HG02588 (cell line): ENCODE data around the gene XIST.
"Not testable (repeated sequence)": the region's sequence is repeated elsewhere in the genome, so short reads cannot be mapped to it uniquely, and the experiment has no call there.

Experiments
- ATAC-seq: cut with Tn5 transposase; IDR thresholded peaks from one replicate; pipeline ENCODE4 v1.9.1; 2021; ENCODE audit warnings: mild to moderate bottlenecking, moderate library complexity; ENCODE audit not compliant: unreplicated experiment

XIST gene

GRCh38 chrX:73840120-73840924 is 12.2 kb downstream of the XIST start:
- ATAC-seq = no peak

GRCh38 chrX:73839152-73839551 is 13.4 kb downstream of the XIST start:
- ATAC-seq = no peak

GRCh38 chrX:73838123-73838522 is 14.4 kb downstream of the XIST start:
- no peak for ATAC-seq

DNA sequence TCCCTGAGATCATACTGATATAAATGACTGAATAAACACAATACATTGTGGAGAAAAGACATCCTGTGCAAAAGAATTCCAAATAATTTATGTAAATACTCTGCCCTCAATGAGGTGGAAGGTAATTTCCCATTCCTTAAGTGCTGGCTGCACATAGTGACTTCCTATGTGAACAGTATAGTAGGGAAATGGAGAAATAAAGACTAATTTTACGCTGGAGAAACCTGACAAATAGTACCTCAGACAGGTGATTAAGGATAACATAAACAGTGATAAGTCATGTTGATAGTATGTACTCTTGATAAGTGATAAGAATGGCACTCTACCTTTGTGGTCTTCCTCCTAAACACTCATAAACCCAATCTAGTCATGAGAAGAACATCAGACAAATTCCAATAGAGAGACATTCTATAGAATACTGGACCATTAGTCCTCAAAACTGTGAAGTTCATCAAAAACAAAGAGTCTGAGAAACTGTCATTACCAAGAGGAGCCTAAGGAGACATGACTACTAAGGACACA is 15.5 kb downstream of the XIST start:
- no peak for ATAC-seq

GRCh38 chrX:73834219-73834618 is 18.3 kb downstream of the XIST start:
- ATAC-seq = no peak

DNA sequence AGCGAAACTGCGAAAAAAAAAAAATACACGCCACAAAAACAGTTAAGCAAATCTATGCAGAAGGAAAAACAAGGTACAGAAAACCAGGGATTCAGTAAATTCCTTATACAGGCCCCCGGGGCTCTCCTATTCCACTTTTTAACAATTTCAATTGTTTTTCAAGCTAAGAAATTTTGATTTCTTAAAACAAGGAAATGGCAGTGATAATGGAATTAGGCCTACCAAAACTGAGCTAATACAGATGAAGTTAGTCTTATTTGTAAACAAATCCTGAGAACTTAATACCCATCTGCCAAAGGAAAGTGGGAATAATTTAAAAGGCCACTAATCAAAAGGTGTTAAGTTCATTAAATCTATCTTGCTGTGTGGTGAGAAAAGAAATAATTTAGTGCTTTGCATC is 20.2 kb downstream of the XIST start:
- ATAC-seq = no peak

GRCh38 chrX:73831500-73831899 is 21.0 kb downstream of the XIST start:
- no peak for ATAC-seq

DNA sequence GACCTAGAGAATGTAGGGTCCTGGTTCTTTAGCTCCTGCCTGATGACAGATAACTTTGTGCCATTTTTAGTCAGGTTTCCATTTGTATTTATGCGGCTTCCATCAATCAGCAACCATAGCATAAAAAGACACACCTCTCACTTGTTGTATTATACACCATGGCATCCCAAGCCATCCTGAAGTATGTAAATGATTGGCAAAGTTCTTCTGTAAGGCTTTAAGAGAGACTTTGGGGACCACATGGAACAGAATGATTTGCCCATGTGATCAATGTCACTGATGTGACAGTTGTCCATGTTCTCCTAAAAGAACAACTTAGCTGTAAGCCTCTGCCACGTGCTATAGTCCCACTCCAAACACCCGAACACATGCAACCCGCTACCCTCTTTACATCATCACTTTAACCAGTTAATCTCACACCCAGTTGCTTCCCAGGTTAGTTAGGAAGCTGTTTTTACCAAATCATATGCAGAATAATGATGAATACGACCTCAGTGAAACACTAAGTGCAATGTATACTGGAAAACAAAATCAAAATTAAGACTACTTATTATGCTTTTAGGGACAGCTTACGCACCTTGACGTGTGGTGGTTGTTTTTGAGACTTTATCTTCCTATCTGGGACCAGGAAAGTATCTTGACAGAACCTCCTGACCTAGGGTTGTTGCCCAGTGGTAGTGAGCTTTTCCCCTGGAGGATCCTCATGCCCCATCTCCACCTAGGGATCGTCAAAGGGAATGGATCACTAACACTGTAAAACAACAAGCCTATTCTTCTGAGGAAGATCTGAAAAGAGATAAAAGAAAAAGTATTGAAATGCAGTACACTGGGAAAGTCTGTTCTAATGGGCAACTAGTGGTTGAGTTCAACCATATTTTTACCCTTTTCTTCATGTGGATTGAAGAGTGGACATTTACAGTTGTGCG is 21.8 kb downstream of the XIST start:
- ATAC-seq = no peak

DNA sequence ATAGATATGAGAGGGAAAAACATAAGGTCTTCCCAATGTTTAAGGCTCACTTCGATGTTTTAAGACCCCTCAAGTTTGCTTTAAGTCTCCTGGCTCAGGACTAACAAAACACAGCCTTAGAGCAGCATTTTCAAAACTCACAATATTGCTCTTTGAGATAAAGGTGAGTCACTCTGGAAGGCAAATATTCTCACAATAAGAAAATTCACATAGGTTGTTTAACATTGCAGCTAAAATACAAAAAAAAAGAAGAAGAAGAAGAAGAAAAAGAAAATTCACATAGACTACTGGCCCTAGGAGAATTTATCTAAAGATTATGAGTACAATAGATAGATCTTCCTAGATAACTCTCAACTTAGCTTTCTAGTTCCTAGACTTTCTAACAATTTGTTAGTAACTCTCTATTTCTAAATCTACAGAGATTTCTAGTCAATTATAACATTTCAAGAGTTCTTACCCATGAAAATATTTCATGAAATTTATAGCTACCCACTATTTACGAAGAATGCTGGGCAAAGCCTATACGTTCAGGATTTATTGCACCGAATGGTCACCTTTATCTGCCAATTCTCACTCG is 22.5 kb downstream of the XIST start:
- ATAC-seq = no peak

DNA sequence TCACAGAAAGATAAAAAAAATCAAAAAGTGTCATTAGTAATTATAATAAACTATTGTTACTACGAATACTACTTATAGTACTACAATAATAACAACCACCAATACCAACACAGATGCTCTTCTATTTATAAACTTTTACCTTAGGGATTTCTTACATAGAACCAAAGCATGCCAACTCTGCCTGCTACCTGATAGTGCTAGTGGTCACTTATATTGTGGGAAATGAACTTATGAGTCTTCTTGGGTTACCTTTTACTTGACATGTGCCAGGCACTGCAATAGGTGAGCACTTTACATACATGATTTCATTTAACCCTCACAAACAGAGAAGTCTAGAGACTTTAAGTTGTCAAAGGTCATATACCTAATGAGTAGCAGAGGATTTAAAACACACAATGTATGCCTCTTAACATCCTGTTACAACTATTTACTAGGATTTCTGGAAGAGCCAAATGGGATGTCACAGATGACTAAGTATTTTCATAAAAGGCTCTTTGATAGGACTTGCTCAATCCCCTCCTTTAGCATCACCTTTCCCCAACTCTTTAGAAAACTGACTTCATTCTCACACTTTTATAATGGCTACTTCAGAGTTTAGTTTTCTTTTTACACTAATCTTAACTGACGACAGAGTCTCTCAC is 24.3 kb downstream of the XIST start:
- no peak for ATAC-seq

GRCh38 chrX:73827406-73827805 is 25.1 kb downstream of the XIST start:
- no peak for ATAC-seq

DNA sequence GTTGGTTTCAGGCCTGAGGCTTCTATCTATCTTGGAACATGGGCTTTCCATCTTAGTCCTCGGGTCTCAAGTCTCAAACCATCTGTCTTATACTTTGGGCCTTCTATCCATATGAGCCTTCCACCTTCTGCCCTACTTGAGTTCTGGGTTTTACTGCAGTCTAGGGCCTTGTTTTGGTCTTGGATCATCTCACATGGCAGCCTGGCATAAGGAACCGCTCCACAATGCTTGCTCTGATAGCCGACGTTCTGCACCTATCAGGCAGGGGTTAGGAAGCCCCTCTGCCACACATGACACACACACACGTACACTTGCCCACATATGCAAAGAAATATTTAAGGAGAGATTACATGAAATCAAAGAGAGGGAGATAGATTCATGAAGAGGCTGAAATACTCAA is 25.5 kb downstream of the XIST start:
- ATAC-seq = no peak

DNA sequence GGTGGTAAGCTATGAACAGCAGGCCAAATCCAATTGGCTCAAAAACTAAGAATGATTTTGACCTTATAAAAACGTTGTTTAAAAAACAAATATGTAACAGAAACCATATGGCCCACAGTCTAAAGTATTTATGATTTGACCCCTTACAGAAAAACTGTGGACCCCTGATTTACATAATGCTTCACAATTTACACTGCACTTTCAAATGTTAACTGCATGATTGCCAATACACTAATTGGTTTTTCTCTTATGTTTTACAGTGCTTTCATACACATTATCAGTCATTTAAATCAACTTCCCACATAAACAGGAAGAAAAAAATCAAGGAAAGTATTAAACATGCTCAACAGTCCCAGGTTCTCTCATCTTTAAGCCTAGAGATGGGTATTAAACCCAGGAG is 26.9 kb downstream of the XIST start:
- ATAC-seq = no peak

DNA sequence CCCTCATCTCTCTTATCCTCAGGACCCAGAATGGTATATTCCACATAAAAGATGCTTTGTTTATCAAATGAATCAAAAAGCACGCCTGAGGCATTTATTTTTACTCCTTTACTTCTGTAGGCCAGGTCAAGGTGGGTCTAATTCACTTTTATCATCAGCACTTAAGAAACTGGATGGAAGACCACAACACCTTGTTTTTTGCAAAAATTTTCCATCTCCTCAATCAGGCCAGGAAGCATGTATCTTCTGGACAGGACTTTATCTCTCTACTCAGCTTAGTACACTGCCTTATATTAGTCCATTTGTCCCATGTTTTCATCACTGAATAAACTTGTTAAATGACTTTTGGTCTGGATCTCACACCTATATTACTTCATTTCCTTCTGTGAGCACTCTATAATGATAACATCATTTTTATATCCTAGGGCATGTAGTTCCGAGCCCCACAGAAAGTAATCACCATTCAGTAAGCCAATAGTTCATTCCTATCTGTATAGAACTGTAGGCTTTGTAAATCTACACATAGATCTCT is 29.0 kb downstream of the XIST start:
- no peak for ATAC-seq

GRCh38 chrX:73822775-73823174 is 29.7 kb downstream of the XIST start:
- ATAC-seq = no peak

GRCh38 chrX:73821921-73822559 is 30.5 kb downstream of the XIST start:
- ATAC-seq = no peak

DNA sequence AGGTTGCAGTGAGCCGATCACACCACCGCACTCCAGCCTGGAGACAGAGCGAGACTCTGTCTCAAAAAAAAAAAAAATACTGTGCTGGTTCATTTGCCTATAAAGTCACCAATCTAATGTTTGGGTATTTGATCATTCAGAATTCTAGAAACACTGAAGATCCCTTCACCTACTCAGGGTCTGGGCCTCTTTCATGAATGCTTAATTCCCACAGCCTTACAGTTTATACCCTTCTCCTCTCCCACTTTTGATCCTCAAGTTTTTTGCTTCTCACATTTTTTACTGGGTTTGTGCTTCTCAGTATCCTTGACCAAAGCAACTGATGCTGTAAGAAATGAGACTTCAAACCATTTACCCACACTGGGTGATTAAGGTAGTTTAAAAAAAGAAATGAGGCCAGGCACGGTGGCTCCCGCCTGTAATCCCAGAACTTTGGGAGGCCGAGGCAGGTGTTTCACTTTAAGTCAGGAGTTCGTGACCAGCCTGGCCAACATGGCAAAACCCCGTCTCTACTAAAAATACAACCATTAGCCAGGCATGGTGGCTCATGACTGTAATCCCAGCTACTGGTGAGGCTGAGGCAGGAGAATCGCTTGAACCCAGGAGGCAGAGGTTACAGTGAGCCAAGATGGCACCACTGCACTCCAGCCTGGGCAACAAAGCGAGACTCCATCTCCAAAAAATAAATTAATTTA is 32.5 kb downstream of the XIST start:
- ATAC-seq = not testable (repeated sequence)

GRCh38 chrX:73818200-73819116 is 34.1 kb downstream of the XIST start:
- no peak for ATAC-seq
